AG09309 (cell line): Measurements from ENCODE around the gene WNK4.

Experiments
- DNase-seq: peaks from one replicate; pipeline ENCODE4 v3.0.0-alpha.2; 2010; ENCODE audit warnings: low read depth
- H3K4me3 ChIP-seq: 2 replicates; pipeline ENCODE4 v1.5.1; 2011; ENCODE audit warnings: mild to moderate bottlenecking, low read depth, low read length, moderate library complexity; ENCODE audit not compliant: control insufficient read depth
- TF ChIP-seq, protein P1 (sequence below): IDR thresholded peaks from 2 replicates; pipeline ENCODE4 v1.5.1; 2011; ENCODE audit warnings: mild to moderate bottlenecking, low read depth, low read length, inconsistent platforms; ENCODE audit not compliant: insufficient read depth, control insufficient read depth; ENCODE audit errors: missing control alignments

The WNK4 gene

DNA sequence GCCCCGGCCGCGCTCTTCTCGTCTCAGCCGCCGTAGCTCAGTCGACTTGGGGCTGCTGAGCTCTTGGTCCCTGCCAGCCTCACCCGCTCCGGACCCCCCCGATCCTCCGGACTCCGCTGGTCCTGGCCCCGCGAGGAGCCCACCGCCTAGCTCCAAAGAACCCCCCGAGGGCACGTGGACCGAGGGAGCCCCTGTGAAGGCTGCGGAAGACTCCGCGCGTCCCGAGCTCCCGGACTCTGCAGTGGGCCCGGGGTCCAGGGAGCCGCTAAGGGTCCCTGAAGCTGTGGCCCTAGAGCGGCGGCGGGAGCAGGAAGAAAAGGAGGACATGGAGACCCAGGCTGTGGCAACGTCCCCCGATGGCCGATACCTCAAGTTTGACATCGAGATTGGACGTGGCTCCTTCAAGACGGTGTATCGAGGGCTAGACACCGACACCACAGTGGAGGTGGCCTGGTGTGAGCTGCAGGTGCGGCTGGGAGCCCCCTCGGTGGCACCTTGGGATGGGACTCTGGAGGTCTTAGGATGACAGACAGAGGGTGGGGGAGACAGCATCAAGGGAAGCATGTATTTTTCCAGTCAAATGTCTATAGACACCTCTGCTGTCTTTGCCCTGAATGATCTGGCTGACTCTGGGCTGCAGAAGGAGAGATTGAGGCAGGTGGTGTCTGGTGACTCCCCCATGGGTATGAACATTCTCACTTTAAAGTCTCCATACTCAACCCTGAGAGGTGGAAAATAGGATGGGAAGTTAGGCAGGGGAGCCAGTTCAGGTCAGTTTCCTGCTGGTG is 635 bp downstream of the WNK4 start:
- TF ChIP-seq, protein P1, sequence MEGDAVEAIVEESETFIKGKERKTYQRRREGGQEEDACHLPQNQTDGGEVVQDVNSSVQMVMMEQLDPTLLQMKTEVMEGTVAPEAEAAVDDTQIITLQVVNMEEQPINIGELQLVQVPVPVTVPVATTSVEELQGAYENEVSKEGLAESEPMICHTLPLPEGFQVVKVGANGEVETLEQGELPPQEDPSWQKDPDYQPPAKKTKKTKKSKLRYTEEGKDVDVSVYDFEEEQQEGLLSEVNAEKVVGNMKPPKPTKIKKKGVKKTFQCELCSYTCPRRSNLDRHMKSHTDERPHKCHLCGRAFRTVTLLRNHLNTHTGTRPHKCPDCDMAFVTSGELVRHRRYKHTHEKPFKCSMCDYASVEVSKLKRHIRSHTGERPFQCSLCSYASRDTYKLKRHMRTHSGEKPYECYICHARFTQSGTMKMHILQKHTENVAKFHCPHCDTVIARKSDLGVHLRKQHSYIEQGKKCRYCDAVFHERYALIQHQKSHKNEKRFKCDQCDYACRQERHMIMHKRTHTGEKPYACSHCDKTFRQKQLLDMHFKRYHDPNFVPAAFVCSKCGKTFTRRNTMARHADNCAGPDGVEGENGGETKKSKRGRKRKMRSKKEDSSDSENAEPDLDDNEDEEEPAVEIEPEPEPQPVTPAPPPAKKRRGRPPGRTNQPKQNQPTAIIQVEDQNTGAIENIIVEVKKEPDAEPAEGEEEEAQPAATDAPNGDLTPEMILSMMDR = no peak
- no peak for DNase-seq
- H3K4me3 ChIP-seq = peak overlapping the region; percentile 90

- H3K4me3 ChIP-seq = peak overlapping the region; percentile 90
- TF ChIP-seq, protein P1 = no peak
- no peak for DNase-seq
Measured at GRCh38 chr17:42781639-42782165, 1.3 kb downstream of the WNK4 start.

GRCh38 chr17:42782166-42783061 is 2.0 kb downstream of the WNK4 start:
- no peak for DNase-seq
- H3K4me3 ChIP-seq = peak overlapping the region; percentile 90
- TF ChIP-seq, protein P1 = no peak

- peak overlapping the region; percentile 90 for H3K4me3 ChIP-seq
- TF ChIP-seq, protein P1 = no peak
Measured at GRCh38 chr17:42783062-42783790, 2.8 kb downstream of the WNK4 start.

GRCh38 chr17:42783791-42784138 is 3.4 kb downstream of the WNK4 start:
- H3K4me3 ChIP-seq = no peak overlapping the region
- TF ChIP-seq, protein P1 = no peak
- no peak for DNase-seq

More at GRCh38 chr17:42783062-42783790, 2.8 kb downstream of the WNK4 start:
- DNase-seq = peak; percentile 40

- DNase-seq = no peak
- TF ChIP-seq, protein P1 = no peak
- H3K4me3 ChIP-seq = no peak overlapping the region
Measured at GRCh38 chr17:42784409-42784808, 4.0 kb downstream of the WNK4 start.
